D721Med (cell line): ENCODE results near the gene OR10A4.
"Not testable (repeated sequence)": the region's sequence is repeated elsewhere in the genome, so short reads cannot be mapped to it uniquely, and the experiment has no call there.

ENCODE experiments used
- DNase-seq: peaks from one replicate; pipeline ENCODE4 v3.0.0; 2011; ENCODE audit warnings: low spot score; ENCODE audit not compliant: insufficient read length
- FAIRE-seq: peaks from 2 replicates; lab custom pipeline; 2011; peaks lifted over from hg19 to GRCh38; lab: Jason Lieb, UNC
- CTCF ChIP-seq: IDR thresholded peaks from 2 replicates; pipeline ENCODE4 v1.5.1; 2012; ENCODE audit warnings: mild to moderate bottlenecking, control low read depth; ENCODE audit not compliant: insufficient read depth; ENCODE audit errors: missing control alignments

Gene OR10A4

GRCh38 chr11:6871278-6871677, 5.1 kb upstream of the OR10A4 start:
- no peak for TF ChIP-seq CTCF
- FAIRE-seq, result no peak
- no peak for DNase-seq

GRCh38 chr11:6875761-6876160, 664 bp upstream of the OR10A4 start:
- FAIRE-seq (no peak), DNase-seq (no peak)
- TF ChIP-seq CTCF, result no peak

GRCh38 chr11:6876914-6877313, 489 bp downstream of the OR10A4 start:
- no peak for FAIRE-seq
- no peak for TF ChIP-seq CTCF
- no peak for DNase-seq

GRCh38 chr11:6882751-6883150, 6.3 kb downstream of the OR10A4 start:
- TF ChIP-seq CTCF, result no peak
- no peak for FAIRE-seq
- no peak for DNase-seq

- not testable (repeated sequence) for DNase-seq, FAIRE-seq
Observed at GRCh38 chr11:6887711-6888110, 11.3 kb downstream of the OR10A4 start.

- FAIRE-seq (no peak), DNase-seq (no peak)
- TF ChIP-seq CTCF, result no peak
Observed at GRCh38 chr11:6888830-6889229, 12.4 kb downstream of the OR10A4 start.

- FAIRE-seq (no peak), DNase-seq (no peak)
- no peak for TF ChIP-seq CTCF
Observed at GRCh38 chr11:6889835-6890234, 13.4 kb downstream of the OR10A4 start.

GRCh38 chr11:6892400-6892799, 16.0 kb downstream of the OR10A4 start, which contains the start of gene OR2D2:
TSS of gene OR2D2 (minus strand) at chr11:6892500. CDS start at chr11:6892500, 0 bp downstream.
- TF ChIP-seq CTCF, result no peak
- no peak for DNase-seq
- FAIRE-seq, result no peak
